ENCODE results near the gene ZNF763. TPM values are rescaled to one million over a fixed set of nuclear protein-coding genes. Genes with fewer than 3 reads are reported as not detected.
"Not testable (repeated sequence)": the region's sequence is repeated elsewhere in the genome, so short reads cannot be mapped to it uniquely, and the experiment has no call there.

ZNF763 gene
- polyA plus RNA-seq, 1 donor from 2014 or later, result 2.4 TPM

- peaks cover 8 to 16% (median 13%) of the 10 kb centered on the region in 3 donors for H3K4me1 Mint-ChIP-seq
- H3K4me3 Mint-ChIP-seq, result peak overlapping the region; percentile 87 to 99 (median 96)
- peak overlapping the region; percentile 70 to 97 (median 94) for H3K27ac Mint-ChIP-seq
- no peaks in the 10 kb centered on the region for H3K27me3 Mint-ChIP-seq
- peaks cover 0 to under 1% (median 0%) of the 10 kb centered on the region in 3 donors for H3K9me3 Mint-ChIP-seq
- peaks cover 1% of the 10 kb centered on the region for H3K36me3 Mint-ChIP-seq
Observed at GRCh38 chr19:11987405-11988281, 22.8 kb downstream of the ZNF763 start.

- no peaks in the 10 kb centered on the region for H3K27me3 Mint-ChIP-seq
- peaks cover 8 to 18% (median 16%) of the 10 kb centered on the region in 3 donors for H3K4me1 Mint-ChIP-seq
- H3K27ac Mint-ChIP-seq, result peak overlapping the region in 1 of 3 donors; percentile 9
- no peaks in the 10 kb centered on the region for H3K9me3 Mint-ChIP-seq
- H3K4me3 Mint-ChIP-seq, result peak overlapping the region; percentile 87 to 99 (median 96)
- H3K36me3 Mint-ChIP-seq, result peaks cover 1% of the 10 kb centered on the region
Observed at GRCh38 chr19:11989112-11989456, 24.2 kb downstream of the ZNF763 start.

- not testable (repeated sequence) for H3K9me3 Mint-ChIP-seq, H3K27me3 Mint-ChIP-seq, H3K36me3 Mint-ChIP-seq, H3K27ac Mint-ChIP-seq
- Mint-ChIP-seq H3K4me3 (peak overlapping the region in 1 of 4 donors; percentile 39), H3K4me1 (peaks cover 8 to 22% (median 17%) of the 10 kb centered on the region in 3 donors)
Observed at GRCh38 chr19:11991921-11992320, 27.1 kb downstream of the ZNF763 start.

- Mint-ChIP-seq H3K9me3 (no peaks in the 10 kb centered on the region), H3K4me3 (no peak overlapping the region), H3K36me3 (peaks cover 16% of the 10 kb centered on the region), H3K27ac (no peak overlapping the region), H3K4me1 (peaks cover 18 to 26% (median 18%) of the 10 kb centered on the region in 3 donors), H3K27me3 (no peaks in the 10 kb centered on the region)
Observed at GRCh38 chr19:11995174-11995573, 30.3 kb downstream of the ZNF763 start.

GRCh38 chr19:12000152-12000981 is 35.5 kb downstream of the ZNF763 start:
- no peak overlapping the region for H3K27ac Mint-ChIP-seq
- H3K9me3 Mint-ChIP-seq, result no peaks in the 10 kb centered on the region
- H3K4me1 Mint-ChIP-seq, result peaks cover 18 to 20% (median 18%) of the 10 kb centered on the region in 3 donors
- H3K36me3 Mint-ChIP-seq, result peaks cover 17% of the 10 kb centered on the region
- peak overlapping the region in 2 of 4 donors; percentile 4 to 8 for H3K4me3 Mint-ChIP-seq
- no peaks in the 10 kb centered on the region for H3K27me3 Mint-ChIP-seq

- H3K4me3 Mint-ChIP-seq, result no peak overlapping the region
- H3K27ac Mint-ChIP-seq, result no peak overlapping the region
- H3K4me1 Mint-ChIP-seq, result no peaks in the 10 kb centered on the region
- no peaks in the 10 kb centered on the region for H3K27me3 Mint-ChIP-seq
- peaks cover 15 to 23% (median 23%) of the 10 kb centered on the region in 3 donors for H3K9me3 Mint-ChIP-seq
- peaks cover 31% of the 10 kb centered on the region for H3K36me3 Mint-ChIP-seq
Observed at GRCh38 chr19:12015015-12015752, 50.3 kb downstream of the ZNF763 start.

- peaks cover 15 to 26% (median 23%) of the 10 kb centered on the region in 3 donors for H3K9me3 Mint-ChIP-seq
- H3K27me3 Mint-ChIP-seq, result no peaks in the 10 kb centered on the region
- peaks cover 31% of the 10 kb centered on the region for H3K36me3 Mint-ChIP-seq
- H3K27ac Mint-ChIP-seq, result no peak overlapping the region
- no peaks in the 10 kb centered on the region for H3K4me1 Mint-ChIP-seq
- H3K4me3 Mint-ChIP-seq, result no peak overlapping the region
Observed at GRCh38 chr19:12015753-12016116, 50.9 kb downstream of the ZNF763 start.

Other genes starting within 250 kb of the ZNF763 start
- gene ZNF823, start 226.1 kb upstream of the ZNF763 start, polyA plus RNA-seq, result 2.5 TPM
- 9.3 TPM for gene ZNF441, start 198.0 kb upstream of the ZNF763 start, polyA plus RNA-seq
- 0.85 TPM for gene ZNF491, start 166.5 kb upstream of the ZNF763 start, polyA plus RNA-seq
- 1.7 TPM for gene ZNF440, start 150.8 kb upstream of the ZNF763 start, polyA plus RNA-seq
- 8.7 TPM for gene ZNF439, start 116.3 kb upstream of the ZNF763 start, polyA plus RNA-seq
- gene ZNF69, start 77.3 kb upstream of the ZNF763 start, polyA plus RNA-seq, result 2.1 TPM
- gene ZNF700, start 39.9 kb upstream of the ZNF763 start, polyA plus RNA-seq, result 3.9 TPM
- gene ZNF433, start 70.6 kb downstream of the ZNF763 start, polyA plus RNA-seq, result 2.8 TPM
- gene ZNF878, start 87.9 kb downstream of the ZNF763 start, polyA plus RNA-seq, result not detected
- 8.8 TPM for gene ZNF844, start 99.7 kb downstream of the ZNF763 start, polyA plus RNA-seq
- 1.9 TPM for gene ZNF20, start 175.3 kb downstream of the ZNF763 start, polyA plus RNA-seq
- 1.1 TPM for gene ZNF625, start 191.7 kb downstream of the ZNF763 start, polyA plus RNA-seq
- 21.9 TPM for gene ZNF136, start 198.1 kb downstream of the ZNF763 start, polyA plus RNA-seq